MCF 10A (cell line): ENCODE data around the gene ADD1. TPM values are rescaled to one million over a fixed set of nuclear protein-coding genes. Genes with fewer than 3 reads are reported as not detected.

Experiments used
- BruUV-seq: library from RNA; stranded (reverse); fragments of 400-500 nt; replicated peaks from 2 replicates; lab custom pipeline; 2021; lab: Mats Ljungman, UMichigan
- CTCF ChIA-PET: fragments of 300-600 bp; sonication (Branson Sonifier 250); formaldehyde crosslinking; extraction: SDS; loops from one replicate; lab custom pipeline; 2021; ENCODE audit warnings: antibody characterized with exemption, inconsistent platforms; lab: Yijun Ruan, JAX
- POLR2A ChIA-PET: fragments of 300-600, 350-650 bp; sonication (Branson Sonifier 250); formaldehyde crosslinking; extraction: SDS; loops from one replicate; lab custom pipeline; 2020; ENCODE audit warnings: antibody characterized with exemption, inconsistent platforms; lab: Yijun Ruan, JAX
- DNase-seq: peaks from one replicate; pipeline ENCODE4 v3.0.0-alpha.2; 2018; ENCODE audit not compliant: unreplicated experiment
- H3K27ac Mint-ChIP-seq: one replicate; pipeline ENCODE4 v1.8.0; 2022; ENCODE audit warnings: mild to moderate bottlenecking, low read depth, mixed read lengths; ENCODE audit not compliant: unreplicated experiment
- H3K27me3 Mint-ChIP-seq: one replicate; pipeline ENCODE4 v1.8.0; 2022; ENCODE audit warnings: mixed read lengths; ENCODE audit not compliant: insufficient read depth, unreplicated experiment
- H3K36me3 Mint-ChIP-seq: one replicate; pipeline ENCODE4 v1.8.0; 2022; ENCODE audit warnings: mild to moderate bottlenecking, moderate library complexity, mixed read lengths; ENCODE audit not compliant: insufficient read depth, unreplicated experiment
- H3K4me1 Mint-ChIP-seq: one replicate; pipeline ENCODE4 v1.8.0; 2022; ENCODE audit warnings: mixed read lengths; ENCODE audit not compliant: insufficient read depth, unreplicated experiment
- H3K4me3 Mint-ChIP-seq: one replicate; pipeline ENCODE4 v1.8.0; 2022; ENCODE audit warnings: mild to moderate bottlenecking, moderate library complexity, mixed read lengths; ENCODE audit not compliant: unreplicated experiment
- H3K9me3 Mint-ChIP-seq: one replicate; pipeline ENCODE4 v1.8.0; 2022; ENCODE audit warnings: mixed read lengths; ENCODE audit not compliant: unreplicated experiment
- intact Hi-C: fragments of 100-400 bp; cut with micrococcal nuclease; formaldehyde crosslinking; loops from 2 replicates; pipeline ENCODE4 v1.14.1; 2022
- total RNA-seq: library from RNA; stranded (reverse); gene quantifications from 2 replicates; pipeline ENCODE4 v1.2.3, GENCODE V29; 2022
- TF ChIP-seq, protein P1 (sequence below): fragments of 200-600 bp; IDR thresholded peaks from one replicate; pipeline ENCODE4 v1.8.0; 2022; ENCODE audit warnings: antibody characterized with exemption, mild to moderate bottlenecking; ENCODE audit not compliant: unreplicated experiment

ADD1 gene
- total RNA-seq, 1 experiment from 2014 or later, result 131 TPM

DNA sequence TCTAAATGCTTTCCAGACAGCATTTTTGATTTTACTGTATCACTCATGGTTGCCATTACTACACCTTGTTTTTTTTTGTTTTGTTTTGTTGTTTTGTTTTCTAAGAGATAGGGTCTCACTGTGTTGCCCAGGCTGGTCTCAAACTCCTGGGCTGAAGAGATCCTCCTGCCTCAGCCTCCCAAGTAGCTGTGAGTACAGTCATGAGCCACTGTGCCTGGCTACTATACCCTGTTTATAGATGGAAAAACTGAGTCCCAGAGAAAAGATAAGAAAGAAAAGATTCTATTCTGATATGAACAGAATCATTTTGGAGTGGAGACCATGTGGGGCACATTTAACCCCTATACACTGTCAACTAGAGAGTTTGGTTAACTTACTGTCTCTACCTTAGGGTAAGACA is 20.0 kb downstream of the ADD1 start:
- H3K9me3 Mint-ChIP-seq, result no peaks in the 10 kb centered on the region
- intact Hi-C loops, result no loop called here
- CTCF ChIA-PET, result interaction anchor here (0.6 kb wide), 1 partner anchor 10 kb away, joined by 4 read pairs; no protein-coding TSS in a partner anchor
- no TSS peak for BruUV-seq
- H3K4me1 Mint-ChIP-seq, result peaks cover 37% of the 10 kb centered on the region
- H3K27ac Mint-ChIP-seq, result no peak overlapping the region
- H3K27me3 Mint-ChIP-seq, result no peaks in the 10 kb centered on the region
- no peak overlapping the region for H3K4me3 Mint-ChIP-seq
- H3K36me3 Mint-ChIP-seq, result peaks cover 7% of the 10 kb centered on the region
- no peak for DNase-seq
- TF ChIP-seq, protein P1, sequence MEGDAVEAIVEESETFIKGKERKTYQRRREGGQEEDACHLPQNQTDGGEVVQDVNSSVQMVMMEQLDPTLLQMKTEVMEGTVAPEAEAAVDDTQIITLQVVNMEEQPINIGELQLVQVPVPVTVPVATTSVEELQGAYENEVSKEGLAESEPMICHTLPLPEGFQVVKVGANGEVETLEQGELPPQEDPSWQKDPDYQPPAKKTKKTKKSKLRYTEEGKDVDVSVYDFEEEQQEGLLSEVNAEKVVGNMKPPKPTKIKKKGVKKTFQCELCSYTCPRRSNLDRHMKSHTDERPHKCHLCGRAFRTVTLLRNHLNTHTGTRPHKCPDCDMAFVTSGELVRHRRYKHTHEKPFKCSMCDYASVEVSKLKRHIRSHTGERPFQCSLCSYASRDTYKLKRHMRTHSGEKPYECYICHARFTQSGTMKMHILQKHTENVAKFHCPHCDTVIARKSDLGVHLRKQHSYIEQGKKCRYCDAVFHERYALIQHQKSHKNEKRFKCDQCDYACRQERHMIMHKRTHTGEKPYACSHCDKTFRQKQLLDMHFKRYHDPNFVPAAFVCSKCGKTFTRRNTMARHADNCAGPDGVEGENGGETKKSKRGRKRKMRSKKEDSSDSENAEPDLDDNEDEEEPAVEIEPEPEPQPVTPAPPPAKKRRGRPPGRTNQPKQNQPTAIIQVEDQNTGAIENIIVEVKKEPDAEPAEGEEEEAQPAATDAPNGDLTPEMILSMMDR, result no peak
- POLR2A ChIA-PET, result interaction anchor here (0.7 kb wide), 1 partner anchor 76 kb away, joined by 3 read pairs; no protein-coding TSS in a partner anchor

DNA sequence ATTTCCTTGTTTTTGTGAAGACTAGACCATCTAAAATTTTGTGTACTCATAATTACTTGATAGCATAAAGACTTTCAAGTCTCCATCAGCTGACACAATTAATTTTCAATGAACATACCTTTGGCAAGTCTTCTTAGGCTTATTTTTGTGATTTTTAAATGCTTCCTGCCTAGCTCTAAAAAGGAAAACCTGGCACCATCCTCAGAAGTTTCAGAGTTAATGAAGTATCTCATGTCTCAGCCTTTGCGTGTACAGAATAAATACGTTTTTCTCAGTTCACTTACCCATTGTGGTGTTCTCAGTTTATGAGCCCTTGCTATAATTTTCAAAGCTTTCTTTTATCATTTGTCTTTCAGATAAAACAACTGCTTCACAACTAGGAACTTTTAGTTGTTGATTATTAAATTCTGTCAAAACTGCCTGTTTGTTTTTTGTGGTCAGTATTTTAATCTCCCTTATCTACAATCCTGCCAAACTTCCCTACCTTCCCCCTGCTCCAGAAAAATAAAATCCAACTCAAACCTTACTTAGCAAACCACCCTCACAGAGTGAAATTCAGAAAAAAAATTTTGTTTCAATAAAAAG is 21.6 kb downstream of the ADD1 start:
- Mint-ChIP-seq H3K4me1 (peaks cover 27% of the 10 kb centered on the region), H3K27me3 (no peaks in the 10 kb centered on the region), H3K4me3 (no peak overlapping the region), H3K9me3 (no peaks in the 10 kb centered on the region), H3K27ac (no peak overlapping the region), H3K36me3 (peaks cover 12% of the 10 kb centered on the region)
- DNase-seq, result no peak
- no TSS peak for BruUV-seq
- TF ChIP-seq, protein P1, result no peak
- ChIA-PET POLR2A (interaction anchor here (0.7 kb wide), 1 partner anchor 47 kb away, joined by 3 read pairs; no protein-coding TSS in a partner anchor), CTCF (interaction anchor here (0.6 to 0.9 kb wide), 2 partner anchors 16 to 67 kb away, joined by 3 to 4 read pairs; no protein-coding TSS in a partner anchor)
- intact Hi-C loops, result no loop called here

DNA sequence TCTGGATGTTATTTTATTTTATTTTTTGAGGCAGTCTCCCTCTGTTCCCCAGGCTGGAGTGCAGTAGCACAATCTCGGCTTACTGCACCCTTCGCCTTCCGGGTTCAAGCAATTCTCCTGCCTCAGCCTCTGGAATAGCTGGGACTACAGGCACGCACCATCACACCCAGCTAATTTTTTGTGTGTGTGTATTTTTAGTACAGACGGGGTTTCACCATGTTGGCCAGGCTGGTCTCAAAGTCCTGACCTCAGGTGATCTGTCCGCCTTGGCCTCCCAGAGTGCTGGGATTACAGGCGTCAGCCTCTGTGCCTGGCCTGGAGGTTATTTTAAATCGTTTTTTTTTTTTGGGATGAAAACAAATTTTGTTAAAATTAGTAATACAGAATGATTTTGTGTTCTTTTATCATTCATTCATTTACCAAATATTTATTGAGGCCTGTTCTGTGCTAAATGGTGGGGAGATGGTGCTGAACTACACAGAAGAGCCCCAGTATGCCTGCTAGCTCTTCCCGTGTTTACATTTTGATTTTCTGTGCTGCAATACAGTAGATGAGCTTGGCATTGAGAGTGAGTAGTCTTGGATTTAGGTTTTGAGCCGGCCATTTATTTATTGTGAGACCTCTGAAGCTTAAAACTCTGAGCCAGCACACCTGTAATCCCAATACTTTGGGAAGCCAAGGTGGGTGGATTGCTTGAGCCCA is 22.7 kb downstream of the ADD1 start:
- peaks cover 12% of the 10 kb centered on the region for H3K36me3 Mint-ChIP-seq
- POLR2A ChIA-PET, result interaction anchor here (0.7 to 0.9 kb wide), 3 partner anchors 18 to 111 kb away, joined by 3 read pairs; no protein-coding TSS in a partner anchor
- H3K27me3 Mint-ChIP-seq, result no peaks in the 10 kb centered on the region
- no TSS peak for BruUV-seq
- H3K4me3 Mint-ChIP-seq, result no peak overlapping the region
- no peaks in the 10 kb centered on the region for H3K9me3 Mint-ChIP-seq
- no peak for DNase-seq
- H3K4me1 Mint-ChIP-seq, result peaks cover 17% of the 10 kb centered on the region
- no peak overlapping the region for H3K27ac Mint-ChIP-seq
- TF ChIP-seq, protein P1, result no peak
- intact Hi-C loops, result no loop called here
- CTCF ChIA-PET, result interaction anchor here (0.6 to 1.6 kb wide), 2 partner anchors 25 to 138 kb away, joined by 3 to 4 read pairs; no protein-coding TSS in a partner anchor

DNA sequence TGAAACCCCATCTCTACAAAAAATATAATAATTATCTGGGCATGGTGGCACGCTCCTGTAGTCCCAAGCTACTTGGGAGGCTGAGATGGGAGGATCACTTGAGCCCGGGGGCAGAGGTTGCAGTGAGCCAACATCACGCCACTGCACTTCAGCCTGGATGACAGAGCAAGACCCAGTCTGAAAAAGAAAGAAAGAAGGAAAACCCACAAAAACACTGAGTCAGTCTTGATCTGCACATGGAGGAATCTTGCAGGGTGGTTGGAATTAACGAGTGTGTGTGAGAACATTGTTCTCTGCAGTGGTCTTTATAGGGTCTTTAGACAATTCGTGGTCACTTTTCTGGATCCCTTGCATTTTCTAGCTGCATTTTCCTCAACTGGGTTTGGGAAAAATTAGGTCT is 23.2 kb downstream of the ADD1 start:
- DNase-seq, result no peak
- ChIA-PET CTCF (interaction anchor here (1.6 kb wide), 1 partner anchor 24 kb away, joined by 4 read pairs; no protein-coding TSS in a partner anchor), POLR2A (interaction anchor here (0.7 to 0.9 kb wide), 2 partner anchors 18 to 823 kb away, joined by 3 read pairs; no protein-coding TSS in a partner anchor)
- Mint-ChIP-seq H3K27ac (no peak overlapping the region), H3K36me3 (peaks cover 12% of the 10 kb centered on the region), H3K9me3 (no peaks in the 10 kb centered on the region), H3K4me1 (peaks cover 15% of the 10 kb centered on the region), H3K4me3 (no peak overlapping the region), H3K27me3 (no peaks in the 10 kb centered on the region)
- intact Hi-C loops, result no loop called here
- TF ChIP-seq, protein P1, result no peak
- BruUV-seq, result no TSS peak
